HepG2 (cell line): ENCODE measurements around the gene MED19. TPM values are rescaled to one million over a fixed set of nuclear protein-coding genes. Genes with fewer than 3 reads are reported as not detected.

Experiments
- GABPB1 ChIP-seq: IDR thresholded peaks from 2 replicates; pipeline ENCODE4 v1.6.1; 2016; ENCODE audit warnings: mild to moderate bottlenecking, missing genetic modification reagents, moderate library complexity, missing compliant biosample characterization
- MAZ ChIP-seq, 2 experiments: sonication (generic) in 1 of 2; formaldehyde crosslinking in 1 of 2; IDR thresholded peaks; 2 replicates each; pipeline versions ENCODE4 v1.5.0 to v1.6.1; 2012 to 2020; ENCODE audit warnings: low read depth in 2 of 2, mild to moderate bottlenecking in 2 of 2, borderline replicate concordance in 1 of 2, improper control_type of control experiment in 1 of 2, low read length in 1 of 2, missing genetic modification reagents in 1 of 2, moderate library complexity in 1 of 2
- MED13 ChIP-seq: sonication (generic); formaldehyde crosslinking; IDR thresholded peaks from 2 replicates; pipeline ENCODE4 v1.5.0; 2020; ENCODE audit warnings: missing genetic modification reagents
- NFE2 ChIP-seq: sonication (generic); formaldehyde crosslinking; IDR thresholded peaks from 2 replicates; pipeline ENCODE4 v1.4.0; 2020; ENCODE audit warnings: missing genetic modification reagents
- NFKB2 ChIP-seq: sonication (generic); formaldehyde crosslinking; IDR thresholded peaks from 2 replicates; pipeline ENCODE4 v1.4.0; 2020; ENCODE audit warnings: missing genetic modification reagents, borderline replicate concordance
- RARG ChIP-seq: sonication (generic); formaldehyde crosslinking; IDR thresholded peaks from 2 replicates; pipeline ENCODE4 v1.4.0; 2020; ENCODE audit warnings: low read depth, mild to moderate bottlenecking, missing genetic modification reagents
- RFXAP ChIP-seq: sonication (generic); formaldehyde crosslinking; IDR thresholded peaks from 2 replicates; pipeline ENCODE4 v1.4.0; 2020; ENCODE audit warnings: missing genetic modification reagents, borderline replicate concordance
- SP1 ChIP-seq, 2 experiments: fragments of 450-650 bp in 1 of 2; sonication (generic) in 1 of 2; formaldehyde crosslinking in 1 of 2; IDR thresholded peaks; 2 replicates each; pipeline versions ENCODE4 v1.4.0 to v1.6.1; 2016 to 2020; ENCODE audit warnings: missing genetic modification reagents in 1 of 2
- SRY ChIP-seq: sonication (generic); formaldehyde crosslinking; IDR thresholded peaks from 2 replicates; pipeline ENCODE4 v1.8.0; 2022; ENCODE audit warnings: mild to moderate bottlenecking, missing genetic modification reagents
- ZFP36 ChIP-seq: fragments of 150-350 bp; IDR thresholded peaks from 2 replicates; pipeline ENCODE4 v1.6.1; 2018; ENCODE audit warnings: borderline replicate concordance, low read length, low read depth; ENCODE audit not compliant: partially characterized antibody
- ZNF20 ChIP-seq: sonication (generic); formaldehyde crosslinking; IDR thresholded peaks from 2 replicates; pipeline ENCODE4 v1.4.0; 2020; ENCODE audit warnings: mild to moderate bottlenecking, moderate library complexity, missing genetic modification reagents
- ZNF430 ChIP-seq: sonication (generic); formaldehyde crosslinking; IDR thresholded peaks from 2 replicates; pipeline ENCODE4 v1.9.0; 2021; ENCODE audit warnings: mild to moderate bottlenecking, missing genetic modification reagents
- ZNF564 ChIP-seq: sonication (generic); formaldehyde crosslinking; IDR thresholded peaks from 2 replicates; pipeline ENCODE4 v1.8.1; 2023; ENCODE audit warnings: mild to moderate bottlenecking, missing genetic modification reagents
- ZNF674 ChIP-seq: sonication (generic); formaldehyde crosslinking; IDR thresholded peaks from 2 replicates; pipeline ENCODE4 v1.5.0; 2020; ENCODE audit warnings: low read depth, mild to moderate bottlenecking, missing genetic modification reagents
- polyA plus RNA-seq, 8 experiments: library from polyadenylated mRNA; depleted of rRNA in 3 of 8; stranded (reverse) in 7 of 8; unstranded in 1 of 8; fragments of >200 nt; fragmentation: Illumina TruSeq in 4 of 8; extraction: Trizol in 4 of 8; gene quantifications; 2 replicates each; pipeline versions ENCODE4 v1.2.1 to v1.2.3, GENCODE V29; 2011 to 2016; ENCODE audit warnings: low read depth in 4 of 8, missing spikeins in 1 of 8, mixed read lengths in 1 of 8; ENCODE audit not compliant: insufficient read depth in 1 of 8
- total RNA-seq, 5 experiments: library from RNA; depleted of rRNA; stranded (reverse); fragments of >200 nt; fragmentation: Illumina TruSeq; extraction: Trizol; gene quantifications; 2 replicates each; pipeline ENCODE4 v1.2.3, GENCODE V29; 2016; ENCODE audit warnings: low read depth in 1 of 5
- TF ChIP-seq, protein P1 (sequence below): IDR thresholded peaks from 2 replicates; pipeline ENCODE4 v1.6.1; 2016
- TF ChIP-seq, protein P2 (sequence below): IDR thresholded peaks from 2 replicates; pipeline ENCODE4 v1.6.1; 2016; ENCODE audit warnings: mild to moderate bottlenecking
- TF ChIP-seq, protein P3 (sequence below): sonication (generic); formaldehyde crosslinking; IDR thresholded peaks from 2 replicates; pipeline ENCODE4 v1.4.0; 2020; ENCODE audit warnings: missing genetic modification reagents, borderline replicate concordance

Gene MED19
- total and polyA plus RNA-seq, 2 of the 13 experiments (the other 11 are each of a cell fraction or from before 2014, with no cell fraction given): 12.9 to 13.8 TPM

DNA sequence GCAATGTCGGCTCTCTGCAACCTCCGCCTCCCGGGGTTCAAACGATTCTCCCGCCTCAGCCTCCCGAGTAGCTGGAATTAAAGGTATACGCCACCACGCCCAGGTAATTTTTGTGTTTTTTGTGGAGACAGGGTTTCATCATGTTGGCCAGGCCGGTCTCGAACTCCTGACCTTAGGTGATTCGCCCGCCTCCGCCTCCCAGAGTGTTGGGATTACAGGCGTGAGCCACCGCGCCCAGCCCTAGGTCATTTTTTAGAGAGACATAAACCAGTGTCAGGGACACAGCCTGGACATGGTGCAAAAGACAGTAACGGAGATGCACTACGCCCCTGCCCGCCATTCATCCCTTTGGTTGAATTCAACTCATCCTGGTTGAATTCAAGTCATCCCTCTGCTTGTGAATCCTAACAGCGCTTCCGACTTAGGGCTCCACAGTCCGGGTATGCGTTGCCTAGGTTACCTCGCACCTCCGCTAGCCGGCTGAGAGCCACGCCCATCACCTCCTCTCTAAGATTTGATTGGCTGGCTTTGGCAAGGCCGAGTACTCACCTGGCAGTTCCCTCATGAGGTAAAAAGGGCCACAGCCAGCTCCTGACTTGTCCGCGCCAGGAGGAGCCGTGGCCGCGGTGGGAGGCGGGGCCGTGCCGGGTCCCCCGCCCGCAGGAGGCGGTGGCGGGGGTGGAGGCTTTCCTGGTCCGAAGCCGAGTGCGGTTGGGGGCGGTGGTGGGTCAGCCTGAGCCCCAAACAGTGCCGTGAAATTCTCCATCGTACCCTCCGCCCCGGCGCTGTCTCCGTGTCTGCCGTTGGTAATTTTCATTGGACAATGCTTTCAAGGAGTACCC lies at the start of gene MED19 (continued):
- no peak for TF ChIP-seq RARG (CRISPR knock-in tag)
- TF ChIP-seq ZFP36: no peak
- 0 out of 2 replicates have a peak, but pooled peaks have one; percentile 4 for TF ChIP-seq NFKB2
- TF ChIP-seq ZNF564 (CRISPR knock-in tag): no peak
- no peak for TF ChIP-seq GABPB1 (CRISPR knock-in tag)
- TF ChIP-seq SRY (CRISPR knock-in tag): peak; percentile 10; the same call in 1 of the 2 replicates
- TF ChIP-seq NFE2 (CRISPR knock-in tag): no peak
- peak; percentile 95 for TF ChIP-seq ZNF20 (CRISPR knock-in tag)
- TF ChIP-seq, protein P1, sequence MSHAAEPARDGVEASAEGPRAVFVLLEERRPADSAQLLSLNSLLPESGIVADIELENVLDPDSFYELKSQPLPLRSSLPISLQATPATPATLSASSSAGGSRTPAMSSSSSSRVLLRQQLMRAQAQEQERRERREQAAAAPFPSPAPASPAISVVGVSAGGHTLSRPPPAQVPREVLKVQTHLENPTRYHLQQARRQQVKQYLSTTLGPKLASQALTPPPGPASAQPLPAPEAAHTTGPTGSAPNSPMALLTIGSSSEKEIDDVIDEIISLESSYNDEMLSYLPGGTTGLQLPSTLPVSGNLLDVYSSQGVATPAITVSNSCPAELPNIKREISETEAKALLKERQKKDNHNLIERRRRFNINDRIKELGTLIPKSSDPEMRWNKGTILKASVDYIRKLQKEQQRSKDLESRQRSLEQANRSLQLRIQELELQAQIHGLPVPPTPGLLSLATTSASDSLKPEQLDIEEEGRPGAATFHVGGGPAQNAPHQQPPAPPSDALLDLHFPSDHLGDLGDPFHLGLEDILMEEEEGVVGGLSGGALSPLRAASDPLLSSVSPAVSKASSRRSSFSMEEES: peak; percentile 13; the same call in 1 of the 2 replicates
- no peak for TF ChIP-seq MAZ (IDR thresholded peaks at IDR 0.05; ENCODE audit: borderline replicate concordance, low read depth, low read length)
- TF ChIP-seq MAZ (CRISPR knock-in tag; IDR thresholded peaks at IDR 0.05; ENCODE audit: low read depth): peak; percentile 1; the same call in 1 of the 2 replicates
- TF ChIP-seq, protein P2, sequence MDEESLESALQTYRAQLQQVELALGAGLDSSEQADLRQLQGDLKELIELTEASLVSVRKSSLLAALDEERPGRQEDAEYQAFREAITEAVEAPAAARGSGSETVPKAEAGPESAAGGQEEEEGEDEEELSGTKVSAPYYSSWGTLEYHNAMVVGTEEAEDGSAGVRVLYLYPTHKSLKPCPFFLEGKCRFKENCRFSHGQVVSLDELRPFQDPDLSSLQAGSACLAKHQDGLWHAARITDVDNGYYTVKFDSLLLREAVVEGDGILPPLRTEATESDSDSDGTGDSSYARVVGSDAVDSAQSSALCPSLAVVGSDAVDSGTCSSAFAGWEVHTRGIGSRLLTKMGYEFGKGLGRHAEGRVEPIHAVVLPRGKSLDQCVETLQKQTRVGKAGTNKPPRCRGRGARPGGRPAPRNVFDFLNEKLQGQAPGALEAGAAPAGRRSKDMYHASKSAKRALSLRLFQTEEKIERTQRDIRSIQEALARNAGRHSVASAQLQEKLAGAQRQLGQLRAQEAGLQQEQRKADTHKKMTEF (CRISPR knock-in tag): no peak; the same call in 1 of the 2 replicates
- TF ChIP-seq SP1 (IDR thresholded peaks at IDR 0.05): no peak
- peak; percentile 34; the same call in 1 of the 2 replicates for TF ChIP-seq SP1 (CRISPR knock-in tag; IDR thresholded peaks at IDR 0.05)
- TF ChIP-seq, protein P3, sequence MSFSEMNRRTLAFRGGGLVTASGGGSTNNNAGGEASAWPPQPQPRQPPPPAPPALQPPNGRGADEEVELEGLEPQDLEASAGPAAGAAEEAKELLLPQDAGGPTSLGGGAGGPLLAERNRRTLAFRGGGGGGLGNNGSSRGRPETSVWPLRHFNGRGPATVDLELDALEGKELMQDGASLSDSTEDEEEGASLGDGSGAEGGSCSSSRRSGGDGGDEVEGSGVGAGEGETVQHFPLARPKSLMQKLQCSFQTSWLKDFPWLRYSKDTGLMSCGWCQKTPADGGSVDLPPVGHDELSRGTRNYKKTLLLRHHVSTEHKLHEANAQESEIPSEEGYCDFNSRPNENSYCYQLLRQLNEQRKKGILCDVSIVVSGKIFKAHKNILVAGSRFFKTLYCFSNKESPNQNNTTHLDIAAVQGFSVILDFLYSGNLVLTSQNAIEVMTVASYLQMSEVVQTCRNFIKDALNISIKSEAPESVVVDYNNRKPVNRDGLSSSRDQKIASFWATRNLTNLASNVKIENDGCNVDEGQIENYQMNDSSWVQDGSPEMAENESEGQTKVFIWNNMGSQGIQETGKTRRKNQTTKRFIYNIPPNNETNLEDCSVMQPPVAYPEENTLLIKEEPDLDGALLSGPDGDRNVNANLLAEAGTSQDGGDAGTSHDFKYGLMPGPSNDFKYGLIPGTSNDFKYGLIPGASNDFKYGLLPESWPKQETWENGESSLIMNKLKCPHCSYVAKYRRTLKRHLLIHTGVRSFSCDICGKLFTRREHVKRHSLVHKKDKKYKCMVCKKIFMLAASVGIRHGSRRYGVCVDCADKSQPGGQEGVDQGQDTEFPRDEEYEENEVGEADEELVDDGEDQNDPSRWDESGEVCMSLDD (CRISPR knock-in tag): no peak
- no peak for TF ChIP-seq RFXAP (CRISPR knock-in tag)
- TF ChIP-seq MED13: no peak
- peak; percentile 47; the same call in 1 of the 2 replicates for TF ChIP-seq ZNF430 (CRISPR knock-in tag)
- TF ChIP-seq ZNF674 (CRISPR knock-in tag): no peak
